ENCODE measurements around the gene WWP2.
"Not testable (repeated sequence)": the region's sequence is repeated elsewhere in the genome, so short reads cannot be mapped to it uniquely, and the experiment has no call there.

WWP2 gene

DNA sequence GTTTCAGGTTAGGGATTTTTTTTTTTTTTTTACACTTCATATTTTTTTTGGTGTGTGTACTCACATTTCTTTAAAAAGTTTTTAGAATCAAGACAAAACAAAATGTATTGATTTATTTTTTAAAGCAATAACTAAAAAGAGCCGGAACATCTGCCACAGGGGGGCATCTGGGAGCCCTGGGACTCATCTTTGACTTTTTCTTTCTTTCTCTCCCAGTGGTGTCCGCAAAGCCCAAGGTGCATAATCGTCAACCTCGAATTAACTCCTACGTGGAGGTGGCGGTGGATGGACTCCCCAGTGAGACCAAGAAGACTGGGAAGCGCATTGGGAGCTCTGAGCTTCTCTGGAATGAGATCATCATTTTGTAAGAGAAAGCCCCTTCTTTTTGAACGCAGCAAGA, 36.3 kb downstream of the WWP2 start:
- DNase-seq: no peak

- DNase-seq: no peak
Observed at GRCh38 chr16:69799611-69800031, 37.5 kb downstream of the WWP2 start.

GRCh38 chr16:69804297-69804696, 42.2 kb downstream of the WWP2 start:
- peak; percentile 19 for DNase-seq

DNA sequence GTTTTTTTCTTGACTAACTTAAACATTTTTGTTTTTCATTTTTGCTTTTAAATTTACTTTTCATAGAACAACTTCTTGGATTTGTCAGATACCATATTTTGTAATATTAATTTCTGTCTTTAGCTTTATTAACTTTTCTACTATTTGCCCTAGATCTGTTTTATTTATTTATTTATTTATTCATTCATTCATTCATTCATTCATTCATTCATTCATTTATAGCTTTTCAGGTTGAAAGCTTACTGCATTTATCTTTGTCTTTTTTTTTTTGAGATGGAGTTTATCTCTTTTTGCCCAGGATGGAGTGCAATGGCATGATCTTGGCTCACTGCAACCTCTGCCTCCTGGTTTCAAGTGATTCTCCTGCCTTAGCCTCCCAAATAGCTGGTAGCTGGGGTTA, 44.6 kb downstream of the WWP2 start:
- not testable (repeated sequence) for DNase-seq

GRCh38 chr16:69812688-69813014, 50.5 kb downstream of the WWP2 start:
- no peak for DNase-seq

DNA sequence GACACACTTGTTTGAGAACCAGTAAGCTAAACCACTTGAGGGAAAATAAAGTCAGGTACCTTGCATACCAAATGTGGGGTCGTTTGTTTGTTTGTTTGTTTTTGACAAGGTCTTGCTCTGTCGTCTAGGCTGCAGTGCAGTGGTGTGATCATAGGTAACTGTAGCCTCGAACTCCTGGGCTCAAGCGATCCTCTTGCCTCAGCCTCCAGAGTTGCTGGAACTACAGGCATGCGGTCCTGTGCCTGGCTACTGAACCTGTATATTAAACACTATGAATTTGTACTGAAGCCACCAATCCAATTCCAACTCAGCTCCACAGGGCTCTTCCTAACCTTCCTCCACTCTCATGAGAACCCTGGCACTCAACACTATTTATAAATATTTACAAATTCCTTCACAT, 51.9 kb downstream of the WWP2 start:
- DNase-seq: no peak

GRCh38 chr16:69814561-69814960, 52.4 kb downstream of the WWP2 start:
- no peak for DNase-seq

DNA sequence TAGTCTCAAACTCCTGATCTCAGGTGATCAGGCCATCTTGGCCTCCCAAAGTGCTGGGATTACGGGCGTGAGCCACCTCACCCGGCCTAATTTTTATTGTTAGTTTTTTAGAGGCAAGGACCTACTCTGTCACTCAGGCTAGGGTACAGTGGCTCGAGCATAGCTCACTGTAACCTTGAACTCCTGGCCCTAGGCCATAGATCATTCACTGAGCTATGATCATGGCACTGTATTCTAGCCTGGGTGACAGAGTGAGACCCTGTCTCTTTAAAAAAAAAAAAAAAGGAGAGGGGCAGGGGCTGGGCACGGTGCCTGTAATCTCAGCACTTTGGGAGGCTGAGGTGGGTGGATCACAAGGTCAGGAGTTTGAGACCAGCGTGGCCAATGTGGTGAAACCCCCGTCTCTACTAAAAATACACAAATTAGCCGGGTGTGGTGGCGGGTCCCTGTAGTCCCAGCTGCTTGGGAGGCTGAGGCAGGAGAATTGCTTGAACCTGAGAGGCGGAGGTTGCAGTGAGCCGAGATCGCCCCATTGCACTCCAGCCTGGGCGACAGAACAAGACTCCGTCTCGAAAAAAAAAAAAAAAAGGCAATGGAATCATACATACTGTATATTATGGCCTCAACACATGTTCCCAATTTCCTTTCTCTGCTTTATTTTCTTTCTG, 53.2 kb downstream of the WWP2 start:
- not testable (repeated sequence) for DNase-seq

DNA sequence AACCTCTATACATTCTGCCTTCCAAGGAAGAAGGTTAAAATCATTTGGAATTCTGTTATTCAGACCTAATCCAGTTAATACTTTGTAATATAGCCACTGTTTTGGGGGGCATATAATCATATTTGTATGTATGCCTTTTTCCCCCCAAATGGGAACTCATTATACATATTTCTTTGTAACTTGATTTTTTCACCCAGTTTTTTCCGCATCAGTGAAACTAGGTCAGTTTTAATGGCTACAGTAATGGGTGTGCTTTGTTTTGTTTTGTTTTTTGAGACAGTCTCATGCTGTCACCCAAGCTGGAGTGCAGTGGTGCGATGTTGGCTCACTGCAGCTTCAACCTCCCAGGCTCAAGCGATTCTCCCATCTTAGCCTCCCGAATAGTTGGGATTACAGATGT, 54.9 kb downstream of the WWP2 start:
- no peak for DNase-seq

- peak; percentile 18 for DNase-seq
Observed at GRCh38 chr16:69818891-69819545, 56.9 kb downstream of the WWP2 start.

- DNase-seq: peak; percentile 63
Observed at GRCh38 chr16:69820926-69821541, 58.9 kb downstream of the WWP2 start.

DNA sequence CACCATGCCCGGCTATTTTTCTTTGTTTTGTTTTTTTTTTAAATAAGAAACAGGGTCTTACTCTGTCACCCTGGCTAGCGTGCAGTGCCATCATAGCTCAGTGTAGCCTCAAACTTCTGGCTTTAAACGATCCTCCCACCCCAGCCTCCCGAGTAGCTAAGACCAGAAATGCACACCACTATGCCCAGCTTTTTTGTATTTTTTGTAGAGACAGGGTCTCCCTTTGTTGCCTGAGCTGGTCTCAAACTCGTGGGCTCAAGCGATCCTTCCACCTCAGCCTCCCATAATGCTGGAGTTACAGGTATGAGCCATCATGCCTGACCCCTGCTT, 59.7 kb downstream of the WWP2 start:
- DNase-seq: no peak

DNA sequence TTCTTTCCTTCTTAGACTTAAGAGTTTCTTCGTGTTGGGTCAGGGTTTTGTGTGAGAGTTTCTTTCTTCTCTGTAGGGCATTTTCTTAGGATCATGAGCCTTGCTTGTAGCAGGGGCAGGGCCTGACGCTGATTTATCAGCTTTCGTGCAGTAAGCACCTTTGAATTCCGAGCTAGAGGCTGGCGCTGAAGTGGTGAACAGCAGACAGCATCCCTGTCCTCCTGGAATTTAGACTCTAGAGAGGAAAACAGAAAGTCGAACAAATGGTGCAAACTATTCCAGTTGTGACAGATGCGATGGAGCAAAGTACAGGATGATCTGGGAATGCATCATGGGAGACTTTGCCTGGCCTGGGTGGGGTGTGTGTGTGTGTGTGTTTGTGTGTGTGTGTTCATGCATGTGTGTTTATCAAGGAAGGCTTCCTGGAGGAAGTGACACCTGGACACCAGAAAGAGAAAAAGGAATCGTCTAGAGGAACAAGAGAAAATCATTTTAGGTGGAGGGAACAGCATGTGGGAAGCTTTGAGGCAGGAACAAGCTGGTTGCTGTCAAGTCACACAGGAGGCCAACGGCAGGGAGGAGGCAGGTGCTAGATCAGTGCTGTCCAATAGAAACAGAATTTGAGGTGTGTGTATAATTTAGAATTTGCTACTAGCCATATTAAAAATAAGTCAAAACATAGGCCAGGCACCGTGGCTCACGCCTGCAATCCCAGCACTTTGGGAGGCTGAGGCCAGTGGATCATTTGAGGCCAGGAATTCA, 60.2 kb downstream of the WWP2 start:
- no peak for DNase-seq

DNA sequence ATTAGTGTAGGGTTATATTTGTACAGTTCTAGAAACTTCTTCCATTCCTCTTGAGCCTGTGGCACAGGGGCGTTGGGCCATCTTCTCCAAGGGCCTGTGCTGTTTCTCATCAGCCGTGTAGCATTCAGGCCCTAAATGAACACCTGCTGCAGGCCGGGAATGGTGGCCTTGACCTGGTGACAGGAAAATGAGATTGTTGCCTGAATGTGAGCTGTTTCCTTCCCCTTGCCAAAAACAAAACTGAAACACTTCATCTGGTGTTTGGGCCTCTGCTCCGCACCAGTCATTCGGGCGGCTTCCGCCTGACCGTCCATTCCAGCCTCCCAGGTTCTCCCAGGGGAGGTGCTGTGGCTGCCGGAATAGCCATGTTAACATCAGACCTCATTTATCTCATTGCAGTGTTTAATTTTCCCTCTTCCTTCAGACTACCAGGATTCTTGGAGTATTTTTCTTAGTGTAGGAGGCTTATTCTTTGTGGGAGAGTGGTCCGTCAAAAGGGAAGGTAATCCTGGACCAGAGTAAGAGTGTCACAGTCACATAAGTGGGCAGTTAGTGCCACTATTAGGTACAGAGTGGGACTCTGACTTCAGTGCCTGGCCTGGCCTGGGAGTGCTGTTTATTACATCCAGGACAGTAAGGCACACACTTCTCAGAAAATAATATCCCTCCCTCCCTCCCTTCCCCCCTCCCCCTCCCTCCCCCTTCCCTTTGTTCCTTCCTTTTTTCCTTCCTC, 61.9 kb downstream of the WWP2 start:
- no peak for DNase-seq

DNA sequence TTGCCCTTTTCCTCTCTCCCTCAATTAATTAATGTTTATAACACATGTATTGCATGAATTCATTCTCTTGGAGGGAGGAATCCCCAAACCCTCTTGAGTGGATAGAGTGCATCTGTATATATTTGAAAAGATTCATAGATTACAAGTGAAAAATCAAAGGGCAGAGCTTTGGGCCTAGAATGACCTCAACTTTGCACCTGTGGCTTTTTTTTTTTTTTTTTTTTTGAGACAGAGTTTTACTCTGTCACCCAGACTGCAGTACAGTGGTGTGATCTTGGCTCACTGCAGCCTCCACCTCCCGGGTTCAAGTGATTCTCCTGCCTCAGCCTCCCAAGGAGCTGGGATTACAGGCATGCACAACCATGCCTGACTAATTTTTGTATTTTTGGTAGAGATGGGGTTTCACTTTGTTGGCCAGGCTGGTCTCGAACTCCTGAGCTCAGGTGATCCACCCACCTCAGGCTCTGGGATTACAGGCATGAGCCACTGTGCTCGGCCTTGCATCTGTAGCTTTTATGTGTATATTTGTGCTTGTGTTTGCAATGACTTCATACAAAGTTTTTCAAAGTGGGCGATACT, 62.5 kb downstream of the WWP2 start:
- not testable (repeated sequence) for DNase-seq

- no peak for DNase-seq
Observed at GRCh38 chr16:69827524-69827923, 65.4 kb downstream of the WWP2 start.

- DNase-seq: no peak
Observed at GRCh38 chr16:69829338-69829737, 67.2 kb downstream of the WWP2 start.

DNA sequence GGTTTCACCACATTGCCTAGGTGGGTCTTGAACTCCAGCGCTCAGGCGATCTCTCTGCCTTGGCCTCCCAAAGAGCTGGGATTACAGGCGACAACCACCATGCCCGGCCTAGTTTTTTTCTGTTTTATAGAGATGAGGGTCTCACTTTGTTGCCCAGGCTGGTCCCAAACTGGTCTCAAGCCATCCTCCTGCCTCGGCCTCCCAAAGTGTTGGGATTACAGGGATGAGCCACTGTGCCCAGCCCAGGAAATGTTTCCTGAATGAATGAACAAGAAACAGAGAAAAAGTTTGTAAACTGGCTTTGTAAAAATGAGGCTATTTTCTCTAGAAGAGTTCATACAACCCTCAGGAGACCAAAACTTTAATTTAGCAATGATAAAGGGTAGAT, 68.0 kb downstream of the WWP2 start:
- no peak for DNase-seq

GRCh38 chr16:69830534-69831211, 68.5 kb downstream of the WWP2 start:
- DNase-seq: no peak

- DNase-seq: peak; percentile 42
Observed at GRCh38 chr16:69831212-69832123, 69.3 kb downstream of the WWP2 start.
